ENCODE data around the gene COMMD4.

GRCh38 chr15:75325922-75326321, 9.9 kb upstream of the COMMD4 start:
- no peak for TF ChIP-seq CTCF (IDR thresholded peaks at IDR 0.05; ENCODE audit: extremely low read depth in 1 of 2, insufficient read depth in 1 of 2, low read depth in 1 of 2, low read length in 2 of 2)
- TF ChIP-seq POLR2A (IDR thresholded peaks at IDR 0.05; ENCODE audit: low read depth, low read length) = no peak
- TF ChIP-seq FOS (IDR thresholded peaks at IDR 0.05; ENCODE audit: borderline replicate concordance, insufficient read depth, low read length) = no peak
- TF ChIP-seq EZH2 (IDR thresholded peaks at IDR 0.05; ENCODE audit: borderline replicate concordance, low read depth, low read length, severe bottlenecking) = no peak

Data from endothelial cell of umbilical vein (primary cell).